HUES64 (cell line): ENCODE measurements around the gene NTMT2.
"Not testable (repeated sequence)": the region's sequence is repeated elsewhere in the genome, so short reads cannot be mapped to it uniquely, and the experiment has no call there.

Experiments
- H3K27ac ChIP-seq: 2 replicates; pipeline ENCODE4 v1.7.0; 2013; ENCODE audit warnings: low read depth, low read length, inconsistent platforms
- H3K27me3 ChIP-seq: 2 replicates; pipeline ENCODE4 v1.6.1; 2013; ENCODE audit warnings: mild to moderate bottlenecking, low read length; ENCODE audit not compliant: insufficient read depth
- H3K36me3 ChIP-seq: 2 replicates; pipeline ENCODE4 v1.6.1; 2013; ENCODE audit warnings: mild to moderate bottlenecking, low read length; ENCODE audit not compliant: insufficient read depth
- H3K4me1 ChIP-seq: 2 replicates; pipeline ENCODE4 v1.6.1; 2013; ENCODE audit warnings: mild to moderate bottlenecking, low read length, moderate library complexity; ENCODE audit not compliant: insufficient read depth
- H3K4me3 ChIP-seq: 2 replicates; pipeline ENCODE4 v1.5.1; 2013; ENCODE audit warnings: mild to moderate bottlenecking, low read length, moderate library complexity
- H3K9ac ChIP-seq: 2 replicates; pipeline ENCODE4 v1.6.1; 2013; ENCODE audit warnings: mild to moderate bottlenecking, low read depth, low read length
- H3K9me3 ChIP-seq: 2 replicates; pipeline ENCODE4 v1.6.1; 2013; ENCODE audit warnings: low read depth, low read length; ENCODE audit not compliant: insufficient read depth
- WGBS: fragments of 150-250, 120-280 bp; methylation state at CpG from one replicate; pipeline ENCODE4 v1.1.7; 2013; ENCODE audit warnings: missing lambda C conversion rate; 5-methylcytosine and 5-hydroxymethylcytosine counted together

Gene NTMT2

GRCh38 chr1:170157820-170158219 lies 12.1 kb downstream of the NTMT2 start:
- Histone ChIP-seq H3K9ac (no peak overlapping the region), H3K27me3 (no peaks in the 10 kb centered on the region), H3K27ac (no peak overlapping the region), H3K9me3 (no peaks in the 10 kb centered on the region), H3K4me1 (no peaks in the 10 kb centered on the region; the same call in 1 of the 2 replicates), H3K36me3 (no peaks in the 10 kb centered on the region), H3K4me3 (no peak overlapping the region)
- WGBS, result 100% methylated on average over 2 of the region's 2 CpGs

GRCh38 chr1:170162459-170163246 lies 16.9 kb downstream of the NTMT2 start:
- Histone ChIP-seq H3K27me3 (no peaks in the 10 kb centered on the region), H3K4me3 (no peak overlapping the region), H3K9ac (no peak overlapping the region), H3K27ac (no peak overlapping the region), H3K9me3 (no peaks in the 10 kb centered on the region), H3K36me3 (no peaks in the 10 kb centered on the region), H3K4me1 (no peaks in the 10 kb centered on the region; the same call in 1 of the 2 replicates)
- WGBS, result 73% methylated on average over 8 of the region's 8 CpGs

- H3K9ac ChIP-seq, result no peak overlapping the region
Measured at GRCh38 chr1:170164103-170164763, 18.5 kb downstream of the NTMT2 start.

GRCh38 chr1:170166518-170167180 lies 20.9 kb downstream of the NTMT2 start:
- Histone ChIP-seq H3K36me3 (no peaks in the 10 kb centered on the region), H3K4me1 (no peaks in the 10 kb centered on the region; the same call in 1 of the 2 replicates), H3K27me3 (no peaks in the 10 kb centered on the region), H3K9me3 (peaks cover 4% of the 10 kb centered on the region; the same call in 1 of the 2 replicates), H3K4me3 (no peak overlapping the region), H3K27ac (no peak overlapping the region), H3K9ac (no peak overlapping the region)
- WGBS, result 95% methylated on average over 7 of the region's 7 CpGs

More at GRCh38 chr1:170164103-170164763, 18.5 kb downstream of the NTMT2 start:
- H3K4me3 ChIP-seq, result no peak overlapping the region
- H3K27ac ChIP-seq, result no peak overlapping the region
- WGBS, result 100% methylated on average over 1 of the region's 4 CpGs
- no peaks in the 10 kb centered on the region for H3K9me3 ChIP-seq
- H3K4me1 ChIP-seq, result no peaks in the 10 kb centered on the region; the same call in 1 of the 2 replicates
- H3K27me3 ChIP-seq, result no peaks in the 10 kb centered on the region
- H3K36me3 ChIP-seq, result no peaks in the 10 kb centered on the region

GRCh38 chr1:170168265-170168664 lies 22.5 kb downstream of the NTMT2 start:
- Histone ChIP-seq H3K27ac (no peak overlapping the region), H3K27me3 (no peaks in the 10 kb centered on the region), H3K9me3 (peaks cover 4% of the 10 kb centered on the region; the same call in 1 of the 2 replicates), H3K4me1 (no peaks in the 10 kb centered on the region; the same call in 1 of the 2 replicates), H3K4me3 (no peak overlapping the region), H3K36me3 (no peaks in the 10 kb centered on the region), H3K9ac (no peak overlapping the region)
- WGBS, result 88% methylated on average over 1 of the region's 1 CpG

GRCh38 chr1:170170513-170170912 lies 24.8 kb downstream of the NTMT2 start:
- 90% methylated on average over 4 of the region's 4 CpGs for WGBS
- H3K36me3 ChIP-seq, H3K27ac ChIP-seq, H3K9me3 ChIP-seq, H3K4me1 ChIP-seq, H3K9ac ChIP-seq, H3K4me3 ChIP-seq, H3K27me3 ChIP-seq: not testable (repeated sequence)

- no peak overlapping the region for H3K9ac ChIP-seq
- no peaks in the 10 kb centered on the region for H3K27me3 ChIP-seq
- no peaks in the 10 kb centered on the region for H3K4me1 ChIP-seq
- H3K9me3 ChIP-seq, result peaks cover 4% of the 10 kb centered on the region; the same call in 1 of the 2 replicates
- no peaks in the 10 kb centered on the region for H3K36me3 ChIP-seq
- WGBS, result 94% methylated on average over 7 of the region's 7 CpGs
- no peak overlapping the region for H3K27ac ChIP-seq
- no peak overlapping the region for H3K4me3 ChIP-seq
Measured at GRCh38 chr1:170174395-170174794, 28.6 kb downstream of the NTMT2 start.

GRCh38 chr1:170175041-170175440 lies 29.3 kb downstream of the NTMT2 start:
- Histone ChIP-seq H3K9ac (no peak overlapping the region), H3K36me3 (no peaks in the 10 kb centered on the region), H3K4me3 (no peak overlapping the region), H3K27ac (no peak overlapping the region), H3K9me3 (peaks cover 4% of the 10 kb centered on the region; the same call in 1 of the 2 replicates), H3K27me3 (no peaks in the 10 kb centered on the region), H3K4me1 (no peaks in the 10 kb centered on the region)
- 94% methylated on average over 5 of the region's 5 CpGs for WGBS

GRCh38 chr1:170175484-170175883 lies 29.7 kb downstream of the NTMT2 start:
- Histone ChIP-seq H3K27ac (no peak overlapping the region), H3K4me3 (no peak overlapping the region), H3K4me1 (no peaks in the 10 kb centered on the region), H3K27me3 (no peaks in the 10 kb centered on the region), H3K36me3 (no peaks in the 10 kb centered on the region), H3K9ac (no peak overlapping the region), H3K9me3 (peaks cover 4% of the 10 kb centered on the region; the same call in 1 of the 2 replicates)
- 95% methylated on average over 1 of the region's 1 CpG for WGBS

GRCh38 chr1:170176772-170177171 lies 31.0 kb downstream of the NTMT2 start:
- no peaks in the 10 kb centered on the region for H3K27me3 ChIP-seq
- 89% methylated on average over 3 of the region's 3 CpGs for WGBS
- H3K9ac ChIP-seq, result no peak overlapping the region
- H3K36me3 ChIP-seq, result no peaks in the 10 kb centered on the region
- no peaks in the 10 kb centered on the region for H3K9me3 ChIP-seq
- H3K4me1 ChIP-seq, result no peaks in the 10 kb centered on the region
- no peak overlapping the region for H3K4me3 ChIP-seq
- no peak overlapping the region for H3K27ac ChIP-seq

GRCh38 chr1:170182442-170182841 lies 36.7 kb downstream of the NTMT2 start:
- Histone ChIP-seq H3K9ac (no peak overlapping the region), H3K4me3 (no peak overlapping the region), H3K27me3 (no peaks in the 10 kb centered on the region), H3K4me1 (no peaks in the 10 kb centered on the region), H3K9me3 (no peaks in the 10 kb centered on the region), H3K36me3 (no peaks in the 10 kb centered on the region), H3K27ac (no peak overlapping the region)
- 90% methylated on average over 2 of the region's 2 CpGs for WGBS
